ENCODE measurements around the gene ASTN2.

DNA sequence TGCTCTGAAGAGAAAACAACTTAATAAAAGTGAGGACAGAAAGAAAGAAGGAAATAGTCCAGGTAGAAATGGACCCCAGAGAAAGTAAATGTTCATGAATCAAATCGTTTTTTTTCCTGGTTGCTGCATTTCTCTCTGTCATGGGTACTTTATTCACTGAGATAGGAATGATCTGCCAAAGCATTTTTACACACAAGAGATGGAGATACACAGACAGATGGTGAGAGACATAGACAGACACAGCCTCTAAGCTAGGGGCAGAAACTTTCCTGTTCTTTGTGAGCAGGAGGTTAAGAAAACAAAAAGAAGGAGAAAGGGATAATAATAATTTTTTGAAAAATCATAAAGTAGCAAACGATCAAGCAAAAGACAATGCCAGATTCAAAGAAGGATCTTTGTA, 73.7 kb downstream of the ASTN2 start:
- TF ChIP-seq, protein P1, sequence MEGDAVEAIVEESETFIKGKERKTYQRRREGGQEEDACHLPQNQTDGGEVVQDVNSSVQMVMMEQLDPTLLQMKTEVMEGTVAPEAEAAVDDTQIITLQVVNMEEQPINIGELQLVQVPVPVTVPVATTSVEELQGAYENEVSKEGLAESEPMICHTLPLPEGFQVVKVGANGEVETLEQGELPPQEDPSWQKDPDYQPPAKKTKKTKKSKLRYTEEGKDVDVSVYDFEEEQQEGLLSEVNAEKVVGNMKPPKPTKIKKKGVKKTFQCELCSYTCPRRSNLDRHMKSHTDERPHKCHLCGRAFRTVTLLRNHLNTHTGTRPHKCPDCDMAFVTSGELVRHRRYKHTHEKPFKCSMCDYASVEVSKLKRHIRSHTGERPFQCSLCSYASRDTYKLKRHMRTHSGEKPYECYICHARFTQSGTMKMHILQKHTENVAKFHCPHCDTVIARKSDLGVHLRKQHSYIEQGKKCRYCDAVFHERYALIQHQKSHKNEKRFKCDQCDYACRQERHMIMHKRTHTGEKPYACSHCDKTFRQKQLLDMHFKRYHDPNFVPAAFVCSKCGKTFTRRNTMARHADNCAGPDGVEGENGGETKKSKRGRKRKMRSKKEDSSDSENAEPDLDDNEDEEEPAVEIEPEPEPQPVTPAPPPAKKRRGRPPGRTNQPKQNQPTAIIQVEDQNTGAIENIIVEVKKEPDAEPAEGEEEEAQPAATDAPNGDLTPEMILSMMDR (IDR thresholded peaks at IDR 0.05): no peak
- no peak for TF ChIP-seq POLR2A (IDR thresholded peaks at IDR 0.05)

Measured in sigmoid colon (tissue), 3 donors.